GM19238 (cell line): ENCODE data around the gene DDX60.
"Not testable (repeated sequence)": the region's sequence is repeated elsewhere in the genome, so short reads cannot be mapped to it uniquely, and the experiment has no call there.

Experiments used
- DNase-seq: peaks from one replicate; pipeline ENCODE4 v3.0.0; 2011; ENCODE audit warnings: low spot score; ENCODE audit not compliant: insufficient read length

The DDX60 gene

GRCh38 chr4:168304744-168305459, 13.7 kb downstream of the DDX60 start:
- no peak for DNase-seq

- not testable (repeated sequence) for DNase-seq
Measured at GRCh38 chr4:168303430-168303829, 15.1 kb downstream of the DDX60 start.

GRCh38 chr4:168293386-168293975, 25.1 kb downstream of the DDX60 start:
- no peak for DNase-seq

- DNase-seq, result no peak
Measured at GRCh38 chr4:168291242-168291641, 27.3 kb downstream of the DDX60 start.

- not testable (repeated sequence) for DNase-seq
Measured at GRCh38 chr4:168285850-168286249, 32.7 kb downstream of the DDX60 start.

GRCh38 chr4:168279556-168279955, 39.0 kb downstream of the DDX60 start:
- no peak for DNase-seq

GRCh38 chr4:168275836-168276235, 42.7 kb downstream of the DDX60 start:
- DNase-seq, result no peak

- no peak for DNase-seq
Measured at GRCh38 chr4:168274871-168275270, 43.7 kb downstream of the DDX60 start.

GRCh38 chr4:168273838-168274237, 44.7 kb downstream of the DDX60 start:
- no peak for DNase-seq

GRCh38 chr4:168272488-168272887, 46.1 kb downstream of the DDX60 start:
- DNase-seq, result no peak

- DNase-seq, result no peak
Measured at GRCh38 chr4:168269896-168270295, 48.7 kb downstream of the DDX60 start.

- DNase-seq, result no peak
Measured at GRCh38 chr4:168265327-168265726, 53.2 kb downstream of the DDX60 start.

- no peak for DNase-seq
Measured at GRCh38 chr4:168264903-168265302, 53.6 kb downstream of the DDX60 start.

- no peak for DNase-seq
Measured at GRCh38 chr4:168263039-168263438, 55.5 kb downstream of the DDX60 start.

- DNase-seq, result no peak
Measured at GRCh38 chr4:168259096-168259495, 59.5 kb downstream of the DDX60 start.

GRCh38 chr4:168257768-168258167, 60.8 kb downstream of the DDX60 start:
- DNase-seq, result no peak

- DNase-seq, result no peak
Measured at GRCh38 chr4:168248176-168248710, 70.3 kb downstream of the DDX60 start.

- DNase-seq, result no peak
Measured at GRCh38 chr4:168247603-168248002, 70.9 kb downstream of the DDX60 start.

- no peak for DNase-seq
Measured at GRCh38 chr4:168241953-168242352, 76.6 kb downstream of the DDX60 start.

- no peak for DNase-seq
Measured at GRCh38 chr4:168240821-168241220, 77.7 kb downstream of the DDX60 start.

GRCh38 chr4:168221301-168221700, 97.3 kb downstream of the DDX60 start:
- DNase-seq, result no peak

- DNase-seq, result no peak
Measured at GRCh38 chr4:168220893-168221292, 97.7 kb downstream of the DDX60 start.

GRCh38 chr4:168218645-168219044, 99.9 kb downstream of the DDX60 start:
- no peak for DNase-seq
